ENCODE data around the gene CAPZB.

The CAPZB gene

DNA sequence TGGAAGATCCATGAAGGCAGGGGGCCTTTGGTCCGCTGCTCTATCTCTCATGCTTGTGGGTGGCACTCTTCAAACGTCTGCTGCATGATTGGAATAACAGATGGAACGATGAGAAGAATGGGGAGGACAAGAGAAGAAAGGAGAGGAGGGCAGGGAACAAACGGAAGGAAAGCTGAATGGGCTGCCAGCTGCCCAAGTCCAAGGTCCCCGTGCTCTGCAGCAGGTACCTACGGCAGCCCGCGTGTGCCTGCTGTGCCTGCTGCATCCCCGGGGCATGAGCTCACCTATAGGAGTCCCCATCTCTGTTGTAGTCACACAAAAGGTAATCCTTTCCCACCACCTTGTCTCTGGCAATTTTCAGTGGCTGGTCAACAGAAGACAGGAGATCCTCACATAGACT lies 100.1 kb downstream of the CAPZB start:
- no peak for DNase-seq (ENCODE audit: low spot score)

DNA sequence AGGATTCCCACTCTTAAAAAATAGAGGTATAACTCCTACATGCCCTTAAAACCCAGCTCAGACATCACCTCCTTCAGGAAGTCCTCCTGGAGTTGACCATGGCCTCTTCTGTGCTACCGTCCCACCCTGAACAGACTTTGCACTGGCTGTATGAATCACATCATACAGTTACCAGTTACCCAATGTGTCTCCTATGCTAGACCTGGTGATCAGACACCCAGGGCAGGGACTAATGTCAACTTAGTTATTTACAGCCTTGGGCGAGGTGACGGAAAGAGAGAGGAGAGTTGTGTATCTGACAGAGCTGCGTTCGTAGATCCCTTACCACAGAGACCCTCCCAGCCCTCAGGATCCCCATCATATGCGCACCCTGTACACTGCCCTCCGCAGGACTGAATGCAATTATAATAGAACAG lies 100.6 kb downstream of the CAPZB start:
- no peak for DNase-seq (ENCODE audit: low spot score)

DNA sequence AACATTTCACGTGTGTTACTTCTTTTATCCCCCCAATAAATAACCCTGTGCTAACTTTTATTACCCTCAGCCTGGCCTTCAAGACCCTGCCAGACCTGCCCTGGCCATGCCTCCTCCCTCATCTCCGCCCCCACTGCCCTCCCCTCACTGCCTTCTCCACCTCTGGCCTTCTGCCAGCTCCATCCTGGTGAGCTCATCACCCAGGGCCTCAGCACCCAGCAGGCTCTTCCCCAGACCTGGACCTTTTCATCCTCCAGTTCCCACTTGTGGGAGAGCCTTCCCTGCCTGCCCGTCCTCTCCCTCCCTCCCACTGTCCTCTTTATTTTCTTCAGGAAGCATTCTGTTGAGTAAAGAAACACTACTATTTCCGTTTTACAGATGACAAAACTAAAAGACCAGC lies 101.2 kb downstream of the CAPZB start:
- DNase-seq (ENCODE audit: low spot score): no peak

DNA sequence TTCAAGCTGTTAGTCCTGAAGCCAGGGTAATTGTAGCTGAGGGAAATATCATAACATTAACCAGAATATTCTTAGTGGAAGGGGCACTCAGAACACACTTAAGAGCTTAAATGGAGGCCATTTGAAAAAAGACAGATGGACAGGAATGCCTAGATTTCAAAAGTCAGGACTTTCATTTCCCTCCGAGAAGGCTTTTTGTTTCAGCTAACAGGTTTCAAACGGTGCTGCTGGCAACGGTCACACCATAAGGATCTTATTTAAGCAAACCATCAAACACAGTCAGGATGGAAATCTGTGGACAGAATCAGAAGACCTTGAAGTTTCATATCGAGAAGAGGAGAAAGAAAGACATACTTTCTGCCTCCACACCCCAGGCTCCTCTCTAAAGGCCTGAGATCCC lies 103.1 kb downstream of the CAPZB start:
- no peak for DNase-seq (ENCODE audit: low spot score)

DNA sequence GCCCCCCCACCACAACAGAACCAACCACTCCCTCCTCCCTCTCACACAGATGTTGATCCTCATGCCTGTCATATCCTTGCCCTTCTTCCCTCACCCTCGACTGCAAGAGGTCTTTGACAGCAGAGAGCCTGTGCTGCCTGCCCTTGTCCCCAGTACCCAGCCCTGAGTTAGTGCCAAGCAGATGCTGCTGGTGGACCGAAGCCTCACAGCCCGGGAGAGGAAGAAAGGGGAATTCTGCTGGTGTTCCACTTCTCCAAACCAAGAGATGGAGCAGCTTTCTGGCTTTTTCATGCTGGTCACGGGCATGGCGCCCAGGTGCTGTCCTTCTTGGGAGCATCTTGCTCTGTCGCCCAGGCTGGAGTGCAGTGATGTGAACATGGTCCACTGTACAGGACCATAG lies 104.1 kb downstream of the CAPZB start:
- no peak for DNase-seq (ENCODE audit: low spot score)

DNA sequence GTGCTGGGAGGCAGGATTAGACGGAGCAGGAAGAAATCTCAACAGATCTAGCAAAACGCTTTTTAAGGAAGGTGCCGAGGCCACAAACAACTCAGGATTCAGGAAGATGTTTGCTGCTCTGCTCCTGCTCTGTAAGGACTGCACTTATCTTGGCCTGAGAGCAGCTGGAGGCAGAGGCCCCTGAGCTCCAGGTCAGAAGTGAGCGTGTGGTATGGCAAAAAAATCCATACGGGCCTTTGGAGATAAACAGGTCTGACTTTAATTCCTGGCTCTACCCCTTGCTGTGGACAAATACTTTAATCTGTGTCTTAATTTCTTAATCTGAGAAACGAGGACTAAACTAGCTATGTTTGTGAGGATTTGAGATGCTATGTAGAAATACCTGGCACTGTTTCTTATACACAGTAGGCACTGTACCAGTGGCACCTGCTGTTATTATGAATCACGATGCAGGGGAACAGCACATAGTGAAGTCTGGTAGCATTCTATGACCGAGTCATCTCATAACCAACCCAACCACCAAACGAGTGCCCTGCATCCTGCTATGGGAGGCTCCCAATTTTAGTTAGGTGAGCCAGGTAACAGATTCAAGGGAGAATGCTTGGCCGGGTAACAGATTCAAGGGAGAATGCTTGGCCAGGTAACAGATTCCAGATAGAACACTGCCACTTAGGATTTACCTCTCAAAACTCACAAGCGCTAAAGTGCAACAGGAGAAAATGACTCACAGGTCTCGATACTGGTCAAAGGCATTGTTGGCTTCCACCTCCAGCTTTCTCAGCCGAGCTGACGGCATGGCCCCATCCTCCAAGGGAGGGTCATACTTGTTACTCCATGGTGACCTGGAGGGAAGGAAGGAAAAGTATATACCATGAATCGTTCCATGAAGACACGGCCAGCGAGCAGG lies 107.3 kb downstream of the CAPZB start:
- DNase-seq (ENCODE audit: low spot score): no peak

DNA sequence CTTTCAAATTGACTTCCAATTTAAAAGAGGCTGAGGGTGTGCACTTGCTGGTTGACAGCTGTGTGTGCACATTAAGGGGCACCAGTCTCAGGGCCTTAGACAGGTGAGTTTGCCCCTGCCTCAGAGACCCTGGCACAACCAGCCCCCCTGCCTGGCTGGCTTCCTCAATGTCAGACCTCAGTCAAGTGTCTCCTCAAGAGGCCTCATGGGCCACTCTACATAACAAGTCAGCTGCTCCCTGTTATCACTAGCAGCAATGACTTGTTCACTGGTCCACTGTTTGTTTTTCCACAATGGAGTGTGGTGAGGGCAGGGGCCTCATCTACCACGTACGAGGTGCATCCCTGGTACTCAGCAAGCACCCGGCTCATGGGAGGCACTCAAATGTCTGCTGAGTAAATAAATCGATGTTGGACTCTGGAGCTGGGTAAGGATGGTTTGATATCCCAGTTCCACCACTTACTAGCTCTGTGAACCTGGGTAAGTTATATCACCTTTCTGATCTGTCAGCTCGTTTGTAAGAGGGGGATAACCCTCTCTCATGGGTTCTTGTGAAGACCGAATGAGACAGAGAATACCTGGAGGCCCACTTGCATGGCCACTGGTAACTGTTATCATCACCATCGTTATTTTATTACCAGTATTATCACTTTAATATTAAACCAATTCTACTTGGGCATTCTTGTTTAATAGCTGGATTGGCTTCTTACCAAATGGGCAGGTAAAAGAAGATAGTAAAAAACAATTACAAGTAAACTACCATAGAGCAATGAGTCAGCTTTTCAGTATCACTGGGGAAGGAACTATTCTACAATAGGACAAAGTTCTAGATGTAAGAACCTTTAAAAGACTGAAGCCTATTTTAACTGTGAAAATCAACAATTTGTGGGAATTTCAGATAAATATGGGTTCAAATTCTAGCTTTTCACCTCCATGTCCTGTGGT lies 108.6 kb downstream of the CAPZB start:
- DNase-seq (ENCODE audit: low spot score): no peak

DNA sequence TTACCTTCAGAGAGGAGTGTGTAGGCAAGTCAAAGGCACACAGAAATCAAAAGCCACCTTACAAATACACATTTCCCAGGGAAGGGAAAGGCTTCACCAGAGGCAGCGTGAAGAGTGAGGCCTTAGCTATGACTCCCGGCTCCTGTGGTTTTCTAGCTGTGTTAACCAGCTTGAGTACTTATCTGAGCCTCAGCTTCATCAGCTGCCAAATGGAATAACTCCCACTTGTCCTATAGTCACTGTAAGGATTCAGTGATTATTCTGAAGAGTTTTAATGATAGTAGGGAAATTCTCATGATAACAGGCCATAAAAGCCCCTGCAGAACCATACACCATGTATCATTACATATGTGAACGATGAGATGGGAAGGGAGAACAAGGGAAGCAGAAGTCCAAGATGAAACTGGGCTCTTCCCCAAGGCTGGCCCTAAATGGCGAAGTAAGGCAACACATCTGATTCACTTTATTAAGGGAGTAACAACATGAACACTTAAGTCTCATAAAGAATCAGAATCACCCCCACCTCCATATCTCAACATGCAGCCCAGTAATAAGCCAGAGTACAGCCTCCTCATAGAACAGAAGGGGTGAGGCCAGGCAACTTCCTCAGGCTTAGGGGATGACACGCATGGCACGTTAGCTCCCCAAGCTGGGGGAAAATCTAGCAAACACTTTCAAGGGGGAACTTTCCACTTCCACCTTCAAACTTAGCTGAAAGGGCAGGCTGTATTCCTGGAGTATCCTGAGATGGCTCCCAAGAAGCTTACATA lies 109.5 kb downstream of the CAPZB start:
- DNase-seq (ENCODE audit: low spot score): no peak

DNA sequence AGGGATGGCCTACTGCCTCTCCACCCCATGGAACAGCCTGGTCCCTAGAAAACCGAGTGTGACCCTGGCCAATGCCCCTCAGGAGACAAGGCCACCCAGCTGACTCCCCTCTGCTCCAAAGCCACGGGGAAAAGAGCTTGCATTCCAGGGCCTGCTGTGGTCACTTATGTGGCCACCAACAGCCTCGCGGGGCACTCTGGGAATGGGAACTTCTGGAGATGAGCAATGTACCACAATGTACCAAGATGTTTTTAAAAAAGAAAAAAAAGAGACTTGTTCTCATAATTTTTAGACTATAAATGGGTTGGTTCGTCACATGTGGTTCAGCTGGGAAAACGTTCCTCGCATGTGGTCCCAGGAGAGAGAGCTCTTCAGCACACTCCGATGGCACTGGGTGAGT lies 110.4 kb downstream of the CAPZB start:
- DNase-seq (ENCODE audit: low spot score): no peak

DNA sequence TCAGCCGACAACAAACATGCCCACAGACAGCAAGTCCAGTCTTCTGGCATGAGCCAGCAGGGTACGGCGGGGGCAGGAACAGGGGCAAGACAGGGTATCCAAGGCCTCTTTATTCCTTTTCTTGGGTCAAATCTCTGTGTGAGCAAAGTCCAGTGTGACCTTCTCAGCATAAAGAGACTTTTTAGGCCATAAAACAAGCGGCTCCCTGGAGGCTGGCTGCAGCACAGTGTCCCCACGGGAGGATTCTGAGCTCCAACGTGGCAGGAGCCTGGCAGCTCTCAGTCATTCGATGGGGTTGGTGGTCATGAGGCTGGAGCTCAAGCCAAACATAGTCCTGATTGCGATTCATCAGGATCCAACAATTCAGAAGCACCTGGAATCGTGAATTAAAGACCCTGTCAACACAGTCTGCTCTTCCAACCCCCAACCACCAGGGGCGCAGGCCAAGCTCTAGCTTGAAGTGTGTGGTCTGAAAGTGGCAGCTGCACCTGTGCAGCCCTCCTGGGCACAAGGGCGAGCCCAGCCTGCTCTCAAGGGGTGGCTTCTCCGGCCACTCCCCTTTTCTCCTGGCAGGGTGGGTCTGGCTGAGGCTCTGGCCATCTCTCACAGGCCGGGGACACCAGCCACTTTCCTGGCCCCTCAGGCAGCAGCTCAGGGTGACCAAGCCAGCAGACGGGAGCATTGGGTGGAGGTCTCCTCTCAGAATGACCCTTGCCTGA lies 111.1 kb downstream of the CAPZB start:
- no peak for DNase-seq (ENCODE audit: low spot score)

DNA sequence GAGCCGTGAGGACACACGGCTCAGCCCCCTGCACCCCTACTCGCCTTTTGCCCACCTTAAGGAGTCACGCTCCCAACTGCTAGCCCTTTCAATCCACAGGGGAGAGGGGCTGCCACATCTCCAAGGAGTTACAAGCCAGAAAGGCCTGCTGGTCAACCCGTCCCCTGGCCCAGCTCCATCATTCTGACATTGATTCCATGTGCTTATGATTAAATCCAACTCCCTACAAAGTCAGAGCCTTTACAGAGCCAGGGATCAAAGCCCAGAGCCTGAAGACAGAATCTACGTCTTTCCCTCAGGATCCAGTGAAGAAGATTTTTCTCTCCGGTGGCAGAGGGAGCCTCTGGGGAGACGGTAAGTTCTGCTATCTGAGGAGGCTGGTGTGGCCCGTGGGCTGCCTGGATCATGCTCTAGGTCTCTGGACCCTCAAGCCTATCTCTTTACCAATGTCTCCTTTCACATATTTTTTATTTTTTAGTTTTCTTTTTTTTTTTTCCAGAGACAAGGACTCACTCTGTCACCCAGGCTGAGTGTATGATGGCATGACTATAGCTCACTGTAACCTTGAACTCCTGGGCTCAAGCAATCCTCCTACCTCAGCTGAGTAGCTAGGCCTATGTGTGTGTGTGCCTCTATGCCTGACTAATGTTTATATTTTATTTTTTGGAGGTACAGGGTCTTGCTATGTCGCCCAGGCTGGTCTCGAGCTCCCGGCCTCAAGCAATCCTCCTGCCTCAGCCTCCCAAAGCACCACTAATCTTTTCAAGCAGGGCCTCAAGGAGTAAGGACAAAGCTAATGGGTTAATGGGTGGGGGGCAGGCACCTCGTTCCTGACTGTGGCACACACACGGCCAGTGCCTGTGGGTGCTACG lies 111.9 kb downstream of the CAPZB start:
- no peak for DNase-seq (ENCODE audit: low spot score)

DNA sequence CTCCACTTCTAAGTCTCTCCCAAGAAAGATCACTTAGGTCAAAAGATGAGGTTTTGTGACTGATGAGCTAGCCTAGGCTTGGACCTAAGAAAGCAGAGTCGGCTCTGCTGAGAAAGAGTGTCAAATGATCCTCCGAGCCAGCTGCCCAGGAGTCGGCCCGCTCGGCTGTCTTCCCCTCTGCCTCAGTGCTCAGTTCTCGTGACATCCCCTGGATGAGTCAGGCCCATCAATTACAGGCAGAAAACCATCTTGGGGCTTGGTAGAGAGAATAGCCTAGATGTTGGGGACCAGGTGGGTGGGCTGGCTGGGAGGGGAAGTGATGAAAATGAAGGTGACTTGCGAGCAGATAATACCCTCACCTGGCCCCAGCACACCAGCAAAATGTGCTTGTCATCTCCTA lies 112.7 kb downstream of the CAPZB start:
- peak; percentile 46 for DNase-seq (ENCODE audit: low spot score)

DNA sequence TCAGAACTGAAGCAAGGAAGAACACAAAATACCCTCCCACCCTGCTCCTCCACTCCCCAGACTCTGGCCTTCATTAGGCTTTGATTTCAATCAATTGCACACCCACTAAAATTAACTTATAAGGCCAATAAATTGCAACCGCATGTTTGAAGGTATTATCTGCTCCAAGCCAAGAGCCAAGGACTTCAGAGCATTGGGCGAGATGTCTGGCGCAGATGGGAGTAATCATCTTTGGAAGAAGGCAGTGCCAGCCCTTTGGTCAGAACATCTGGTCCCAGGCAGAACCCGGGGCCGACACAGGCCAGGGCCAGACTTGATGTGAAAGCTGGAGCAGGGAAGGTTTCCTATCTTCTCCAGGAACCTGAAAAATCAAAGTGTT lies 113.2 kb downstream of the CAPZB start:
- DNase-seq (ENCODE audit: low spot score): no peak

DNA sequence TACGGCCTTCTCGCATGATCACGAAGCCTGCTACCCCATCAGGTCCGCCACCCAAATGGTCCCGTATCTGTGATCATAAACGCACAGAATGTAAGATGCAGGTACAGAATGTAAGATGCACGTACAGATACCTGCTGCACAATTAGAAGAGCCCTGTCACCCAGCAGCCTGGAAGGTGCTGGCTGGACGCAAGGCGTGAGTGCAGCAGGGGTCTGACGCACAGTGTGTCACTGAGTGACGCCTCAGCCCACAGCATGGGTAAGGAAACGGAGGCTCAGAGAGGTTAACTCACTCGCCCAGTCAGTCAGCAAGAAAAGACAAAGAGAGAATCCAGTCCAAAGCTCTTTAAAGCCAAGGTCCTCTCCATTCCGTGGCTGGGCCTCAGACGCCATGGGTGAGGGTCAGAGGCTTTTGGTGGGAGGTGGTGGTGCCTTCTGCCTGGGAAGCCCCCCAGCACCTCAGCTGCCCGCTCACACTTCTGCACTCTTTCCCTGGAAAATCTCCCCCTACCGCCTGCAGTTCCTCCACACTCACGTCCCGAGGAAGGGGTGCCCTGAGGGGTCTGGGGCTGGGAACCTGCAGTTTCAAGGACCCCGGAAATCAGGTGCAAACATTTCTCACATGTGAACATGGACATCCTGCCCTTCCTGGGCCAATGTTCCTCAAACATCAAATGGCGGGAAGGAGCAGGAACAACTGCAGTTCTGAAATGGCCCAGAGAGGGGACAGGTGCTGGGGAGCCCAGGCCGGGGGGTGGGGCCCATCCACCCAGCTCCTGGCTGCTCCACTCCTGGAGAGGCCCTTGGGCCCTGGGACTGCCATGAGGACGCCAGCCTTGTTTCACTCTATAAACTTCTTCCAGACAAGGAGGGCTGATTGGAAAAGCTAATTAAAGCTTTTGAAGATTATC lies 113.9 kb downstream of the CAPZB start:
- DNase-seq (ENCODE audit: low spot score): no peak

DNA sequence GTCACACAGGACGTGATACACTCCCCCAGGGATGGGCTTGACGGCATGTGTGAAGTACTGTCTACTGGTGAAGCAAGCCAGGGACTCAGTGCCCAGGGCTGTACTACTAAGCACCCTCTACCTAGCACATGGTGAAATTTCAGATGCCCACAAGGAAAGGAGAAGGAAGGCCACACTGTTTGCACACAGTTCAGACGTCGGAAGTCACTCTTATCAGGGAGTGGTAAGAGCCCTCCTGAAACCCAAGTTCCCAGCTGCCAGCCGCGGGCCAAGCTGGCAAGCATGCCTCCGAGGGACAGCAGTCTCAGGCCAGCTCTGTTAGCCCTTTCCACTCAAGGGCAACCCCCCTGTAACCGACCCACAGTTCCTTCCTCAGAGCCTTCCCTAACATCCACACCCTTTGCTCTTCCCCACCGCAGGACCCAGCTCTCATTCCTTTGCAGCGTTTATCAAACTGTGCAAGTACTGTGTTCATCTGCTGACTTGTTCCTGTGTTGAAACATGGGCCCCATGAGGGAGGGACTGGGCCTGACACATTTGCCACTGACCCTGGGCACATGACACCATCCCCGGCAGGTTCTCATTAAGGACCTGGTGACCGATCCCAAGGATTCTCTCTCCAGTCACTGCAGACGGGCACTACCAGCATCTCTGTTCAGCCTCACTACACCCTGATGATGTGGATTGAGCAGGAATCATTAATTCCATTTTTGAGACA lies 114.7 kb downstream of the CAPZB start:
- no peak for DNase-seq (ENCODE audit: low spot score)

DNA sequence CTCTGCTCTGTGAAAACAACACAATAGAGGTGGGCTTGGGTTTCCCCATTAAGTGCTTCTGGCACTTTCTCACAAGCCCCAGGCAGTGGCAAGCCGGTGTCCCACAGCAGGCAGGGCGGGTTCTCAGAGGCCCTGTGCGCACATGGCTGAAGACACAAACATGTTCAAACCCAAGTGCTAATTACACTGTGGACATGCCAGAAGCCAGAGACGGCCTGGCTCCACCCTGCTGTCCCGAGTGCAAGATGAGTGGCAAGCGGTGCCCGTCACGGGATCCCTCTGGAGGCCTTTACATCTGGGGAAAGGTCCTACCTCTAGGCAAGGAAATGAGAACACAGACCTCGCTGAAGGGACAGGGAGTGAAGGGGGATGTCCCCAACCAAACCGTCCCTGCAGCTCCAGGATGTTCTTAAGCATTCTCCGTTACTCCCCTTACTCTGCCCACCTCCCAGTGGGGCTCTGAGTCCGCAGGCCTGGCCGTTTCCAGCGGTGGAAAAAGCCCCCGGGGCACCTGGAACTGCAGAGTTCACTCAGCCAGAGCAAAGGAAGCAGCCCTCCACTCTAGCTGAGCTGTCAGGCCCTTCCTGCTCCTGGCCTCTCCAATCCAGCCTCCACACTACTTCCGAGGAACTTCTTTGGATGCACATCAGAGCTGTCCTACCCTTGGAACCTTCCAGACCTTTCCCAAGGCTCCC lies 115.8 kb downstream of the CAPZB start:
- DNase-seq (ENCODE audit: low spot score): no peak

DNA sequence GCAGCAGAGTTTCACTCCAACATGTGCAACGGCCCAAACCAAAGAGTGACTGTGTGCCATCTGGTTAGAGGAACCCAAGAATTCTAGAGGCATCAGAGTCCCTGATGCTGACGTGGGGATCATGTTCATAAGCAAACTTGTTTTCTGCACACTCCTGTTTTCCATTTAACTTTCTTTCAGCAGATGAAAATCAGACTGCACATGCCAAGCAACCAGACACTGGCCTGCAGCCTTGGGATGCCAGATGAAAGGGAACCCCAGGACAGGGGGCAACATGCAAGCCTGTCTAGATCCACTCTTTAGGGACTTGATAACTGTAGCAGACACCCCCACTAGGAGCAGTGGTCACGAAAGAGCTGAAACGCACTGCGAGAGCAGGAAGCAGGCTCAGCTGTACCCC lies 116.4 kb downstream of the CAPZB start:
- no peak for DNase-seq (ENCODE audit: low spot score)

DNA sequence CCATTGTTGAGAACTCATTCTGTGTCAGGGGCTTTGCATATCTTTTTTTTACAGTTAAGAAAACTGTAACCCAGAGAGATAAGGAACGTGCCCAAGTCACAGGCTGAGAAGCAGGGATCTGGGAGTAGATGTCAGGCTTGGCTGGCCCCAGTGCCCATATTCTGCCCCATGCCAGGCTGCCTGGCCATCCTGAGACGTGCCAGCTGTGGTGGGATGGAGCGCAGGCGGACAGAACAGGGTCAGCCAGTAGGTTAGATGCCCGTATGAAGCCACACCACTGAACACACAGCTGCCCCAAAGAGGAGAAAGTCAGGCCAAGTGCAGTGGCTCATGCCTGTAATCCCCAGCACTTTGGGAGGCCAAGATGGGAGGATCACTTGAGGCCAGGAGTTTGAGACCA lies 117.3 kb downstream of the CAPZB start:
- no peak for DNase-seq (ENCODE audit: low spot score)

All from AG08396 (cell line).